ENCODE measurements around the gene RBMS1.

DNA sequence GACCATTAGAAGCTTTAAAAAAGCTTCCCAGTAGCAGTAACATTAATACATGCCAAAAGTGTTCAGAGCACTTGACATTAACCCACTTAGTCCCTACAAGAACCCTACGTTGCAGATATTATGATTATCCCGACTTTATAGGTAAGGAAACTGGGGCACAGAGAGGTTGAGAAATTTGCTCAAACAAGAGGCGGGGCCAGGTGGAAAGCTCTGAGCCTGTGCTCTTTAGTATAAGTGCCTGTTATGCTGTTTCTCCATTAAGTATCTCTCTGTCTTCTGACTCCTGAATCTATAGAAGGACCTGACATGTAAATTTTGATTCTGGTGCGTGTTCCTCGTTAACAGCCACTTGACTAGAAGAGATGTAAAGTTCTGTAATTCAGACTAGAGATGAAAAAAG lies 139.8 kb downstream of the RBMS1 start:
- no peak for TF ChIP-seq ZNF331 (CRISPR knock-in tag; IDR thresholded peaks at IDR 0.05; ENCODE audit: low read depth)
- TF ChIP-seq CTCF (conservative IDR thresholded peaks at IDR 0.05; ENCODE audit: low read depth in 2 of 2): no peak
- TF ChIP-seq POLR2AphosphoS5 (IDR thresholded peaks at IDR 0.05; ENCODE audit: low read depth): no peak
- TF ChIP-seq EZH2 (IDR thresholded peaks at IDR 0.05; ENCODE audit: low read depth, unreplicated experiment): no peak
- no peak for TF ChIP-seq REST (IDR thresholded peaks at IDR 0.05; ENCODE audit: unreplicated experiment)
- TF ChIP-seq CREB1 (CRISPR knock-in tag; IDR thresholded peaks at IDR 0.05; ENCODE audit: low read depth): no peak
- no peak for TF ChIP-seq EZH2phosphoT487 (IDR thresholded peaks at IDR 0.05; ENCODE audit: unreplicated experiment)
- TF ChIP-seq, protein P1, sequence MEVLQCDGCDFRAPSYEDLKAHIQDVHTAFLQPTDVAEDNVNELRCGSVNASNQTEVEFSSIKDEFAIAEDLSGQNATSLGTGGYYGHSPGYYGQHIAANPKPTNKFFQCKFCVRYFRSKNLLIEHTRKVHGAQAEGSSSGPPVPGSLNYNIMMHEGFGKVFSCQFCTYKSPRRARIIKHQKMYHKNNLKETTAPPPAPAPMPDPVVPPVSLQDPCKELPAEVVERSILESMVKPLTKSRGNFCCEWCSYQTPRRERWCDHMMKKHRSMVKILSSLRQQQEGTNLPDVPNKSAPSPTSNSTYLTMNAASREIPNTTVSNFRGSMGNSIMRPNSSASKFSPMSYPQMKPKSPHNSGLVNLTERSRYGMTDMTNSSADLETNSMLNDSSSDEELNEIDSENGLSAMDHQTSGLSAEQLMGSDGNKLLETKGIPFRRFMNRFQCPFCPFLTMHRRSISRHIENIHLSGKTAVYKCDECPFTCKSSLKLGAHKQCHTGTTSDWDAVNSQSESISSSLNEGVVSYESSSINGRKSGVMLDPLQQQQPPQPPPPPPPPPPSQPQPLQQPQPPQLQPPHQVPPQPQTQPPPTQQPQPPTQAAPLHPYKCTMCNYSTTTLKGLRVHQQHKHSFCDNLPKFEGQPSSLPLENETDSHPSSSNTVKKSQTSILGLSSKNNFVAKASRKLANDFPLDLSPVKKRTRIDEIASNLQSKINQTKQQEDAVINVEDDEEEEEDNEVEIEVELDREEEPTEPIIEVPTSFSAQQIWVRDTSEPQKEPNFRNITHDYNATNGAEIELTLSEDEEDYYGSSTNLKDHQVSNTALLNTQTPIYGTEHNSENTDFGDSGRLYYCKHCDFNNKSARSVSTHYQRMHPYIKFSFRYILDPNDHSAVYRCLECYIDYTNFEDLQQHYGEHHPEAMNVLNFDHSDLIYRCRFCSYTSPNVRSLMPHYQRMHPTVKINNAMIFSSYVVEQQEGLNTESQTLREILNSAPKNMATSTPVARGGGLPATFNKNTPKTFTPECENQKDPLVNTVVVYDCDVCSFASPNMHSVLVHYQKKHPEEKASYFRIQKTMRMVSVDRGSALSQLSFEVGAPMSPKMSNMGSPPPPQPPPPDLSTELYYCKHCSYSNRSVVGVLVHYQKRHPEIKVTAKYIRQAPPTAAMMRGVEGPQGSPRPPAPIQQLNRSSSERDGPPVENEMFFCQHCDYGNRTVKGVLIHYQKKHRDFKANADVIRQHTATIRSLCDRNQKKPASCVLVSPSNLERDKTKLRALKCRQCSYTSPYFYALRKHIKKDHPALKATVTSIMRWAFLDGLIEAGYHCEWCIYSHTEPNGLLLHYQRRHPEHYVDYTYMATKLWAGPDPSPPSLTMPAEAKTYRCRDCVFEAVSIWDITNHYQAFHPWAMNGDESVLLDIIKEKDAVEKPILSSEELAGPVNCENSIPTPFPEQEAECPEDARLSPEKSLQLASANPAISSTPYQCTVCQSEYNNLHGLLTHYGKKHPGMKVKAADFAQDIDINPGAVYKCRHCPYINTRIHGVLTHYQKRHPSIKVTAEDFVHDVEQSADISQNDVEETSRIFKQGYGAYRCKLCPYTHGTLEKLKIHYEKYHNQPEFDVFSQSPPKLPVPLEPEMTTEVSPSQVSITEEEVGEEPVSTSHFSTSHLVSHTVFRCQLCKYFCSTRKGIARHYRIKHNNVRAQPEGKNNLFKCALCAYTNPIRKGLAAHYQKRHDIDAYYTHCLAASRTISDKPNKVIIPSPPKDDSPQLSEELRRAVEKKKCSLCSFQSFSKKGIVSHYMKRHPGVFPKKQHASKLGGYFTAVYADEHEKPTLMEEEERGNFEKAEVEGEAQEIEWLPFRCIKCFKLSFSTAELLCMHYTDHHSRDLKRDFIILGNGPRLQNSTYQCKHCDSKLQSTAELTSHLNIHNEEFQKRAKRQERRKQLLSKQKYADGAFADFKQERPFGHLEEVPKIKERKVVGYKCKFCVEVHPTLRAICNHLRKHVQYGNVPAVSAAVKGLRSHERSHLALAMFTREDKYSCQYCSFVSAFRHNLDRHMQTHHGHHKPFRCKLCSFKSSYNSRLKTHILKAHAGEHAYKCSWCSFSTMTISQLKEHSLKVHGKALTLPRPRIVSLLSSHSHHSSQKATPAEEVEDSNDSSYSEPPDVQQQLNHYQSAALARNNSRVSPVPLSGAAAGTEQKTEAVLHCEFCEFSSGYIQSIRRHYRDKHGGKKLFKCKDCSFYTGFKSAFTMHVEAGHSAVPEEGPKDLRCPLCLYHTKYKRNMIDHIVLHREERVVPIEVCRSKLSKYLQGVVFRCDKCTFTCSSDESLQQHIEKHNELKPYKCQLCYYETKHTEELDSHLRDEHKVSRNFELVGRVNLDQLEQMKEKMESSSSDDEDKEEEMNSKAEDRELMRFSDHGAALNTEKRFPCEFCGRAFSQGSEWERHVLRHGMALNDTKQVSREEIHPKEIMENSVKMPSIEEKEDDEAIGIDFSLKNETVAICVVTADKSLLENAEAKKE (CRISPR knock-in tag; IDR thresholded peaks at IDR 0.05): no peak
- no peak for TF ChIP-seq JUNB (IDR thresholded peaks at IDR 0.05; ENCODE audit: unreplicated experiment)
- no peak for TF ChIP-seq STAT1 (IDR thresholded peaks at IDR 0.05; ENCODE audit: unreplicated experiment)
- TF ChIP-seq ZNF114 (CRISPR knock-in tag; IDR thresholded peaks at IDR 0.05): no peak
- TF ChIP-seq, protein P2, sequence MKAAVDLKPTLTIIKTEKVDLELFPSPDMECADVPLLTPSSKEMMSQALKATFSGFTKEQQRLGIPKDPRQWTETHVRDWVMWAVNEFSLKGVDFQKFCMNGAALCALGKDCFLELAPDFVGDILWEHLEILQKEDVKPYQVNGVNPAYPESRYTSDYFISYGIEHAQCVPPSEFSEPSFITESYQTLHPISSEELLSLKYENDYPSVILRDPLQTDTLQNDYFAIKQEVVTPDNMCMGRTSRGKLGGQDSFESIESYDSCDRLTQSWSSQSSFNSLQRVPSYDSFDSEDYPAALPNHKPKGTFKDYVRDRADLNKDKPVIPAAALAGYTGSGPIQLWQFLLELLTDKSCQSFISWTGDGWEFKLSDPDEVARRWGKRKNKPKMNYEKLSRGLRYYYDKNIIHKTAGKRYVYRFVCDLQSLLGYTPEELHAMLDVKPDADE (IDR thresholded peaks at IDR 0.05): no peak
- TF ChIP-seq NANOG (IDR thresholded peaks at IDR 0.05; ENCODE audit: borderline replicate concordance): no peak

Data from GM23338 (cell line).